NCI-H345 (cell line): ENCODE measurements around the gene ESYT1.
A peak's percentile ranks its signal among the peaks of the same experiment; 100 is the strongest.

ENCODE experiments used
- DNase-seq: peaks from one replicate; lab custom pipeline; 2025; lab: John Stamatoyannopoulos, UW

Gene ESYT1

GRCh38 chr12:56188778-56189098 lies 60.7 kb downstream of the ESYT1 start:
- peak; percentile 37 for DNase-seq

GRCh38 chr12:56189099-56189917 lies 61.2 kb downstream of the ESYT1 start, which contains the start of gene SMARCC2:
TSS of gene SMARCC2 (minus strand) at chr12:56189483. CDS start at chr12:56189461, 22 bp downstream.
- peak; percentile 88 for DNase-seq

- peak; percentile 92 for DNase-seq
These were observed 62.0 kb downstream of the ESYT1 start for GRCh38 chr12:56189918-56190694.

GRCh38 chr12:56190695-56191155 lies 62.7 kb downstream of the ESYT1 start:
- no peak for DNase-seq

GRCh38 chr12:56192582-56192981 lies 64.5 kb downstream of the ESYT1 start:
- no peak for DNase-seq

GRCh38 chr12:56193025-56193578 lies 65.0 kb downstream of the ESYT1 start:
- peak; percentile 89 for DNase-seq
